IPS-18a (cell line): ENCODE measurements around the gene CDC25B.

Experiments
- H3K27ac ChIP-seq: one replicate; pipeline ENCODE4 v1.5.1; 2013; ENCODE audit warnings: low read length
- H3K27me3 ChIP-seq: one replicate; pipeline ENCODE4 v1.6.1; 2013; ENCODE audit warnings: mild to moderate bottlenecking, low read length; ENCODE audit not compliant: control insufficient read depth, insufficient read depth
- H3K36me3 ChIP-seq: one replicate; pipeline ENCODE4 v1.6.1; 2013; ENCODE audit warnings: low read depth, low read length; ENCODE audit not compliant: control insufficient read depth
- H3K4me1 ChIP-seq: one replicate; pipeline ENCODE4 v1.6.1; 2013; ENCODE audit warnings: low read depth, low read length; ENCODE audit not compliant: control insufficient read depth
- H3K4me3 ChIP-seq: one replicate; pipeline ENCODE4 v1.5.1; 2013; ENCODE audit warnings: low read length
- H3K9ac ChIP-seq: one replicate; pipeline ENCODE4 v1.6.1; 2013; ENCODE audit warnings: mild to moderate bottlenecking, low read length, moderate library complexity
- H3K9me3 ChIP-seq: one replicate; pipeline ENCODE4 v1.6.1; 2013; ENCODE audit warnings: low read depth, low read length; ENCODE audit not compliant: control insufficient read depth

Gene CDC25B

GRCh38 chr20:3814928-3815495, 18.9 kb downstream of the CDC25B start:
- no peaks in the 10 kb centered on the region for H3K27me3 ChIP-seq
- no peak overlapping the region for H3K4me3 ChIP-seq
- H3K27ac ChIP-seq: no peak overlapping the region
- no peak overlapping the region for H3K9ac ChIP-seq
- no peaks in the 10 kb centered on the region for H3K36me3 ChIP-seq
- no peaks in the 10 kb centered on the region for H3K9me3 ChIP-seq
- peaks cover 9% of the 10 kb centered on the region for H3K4me1 ChIP-seq

- Histone ChIP-seq H3K9me3 (no peaks in the 10 kb centered on the region), H3K9ac (no peak overlapping the region), H3K27ac (no peak overlapping the region), H3K36me3 (no peaks in the 10 kb centered on the region), H3K27me3 (no peaks in the 10 kb centered on the region), H3K4me1 (peaks cover 9% of the 10 kb centered on the region), H3K4me3 (no peak overlapping the region)
Observed at GRCh38 chr20:3815703-3816315, 19.7 kb downstream of the CDC25B start.

GRCh38 chr20:3818155-3819151, 22.3 kb downstream of the CDC25B start:
- peaks cover 9% of the 10 kb centered on the region for H3K4me1 ChIP-seq
- H3K27ac ChIP-seq: no peak overlapping the region
- no peaks in the 10 kb centered on the region for H3K9me3 ChIP-seq
- no peak overlapping the region for H3K4me3 ChIP-seq
- H3K27me3 ChIP-seq: no peaks in the 10 kb centered on the region
- no peak overlapping the region for H3K9ac ChIP-seq
- H3K36me3 ChIP-seq: no peaks in the 10 kb centered on the region

GRCh38 chr20:3819411-3820047, 23.4 kb downstream of the CDC25B start:
- Histone ChIP-seq H3K9ac (peak overlapping the region; percentile 90), H3K27ac (no peak overlapping the region), H3K27me3 (no peaks in the 10 kb centered on the region), H3K4me3 (peak overlapping the region; percentile 92), H3K36me3 (no peaks in the 10 kb centered on the region), H3K4me1 (peaks cover 9% of the 10 kb centered on the region), H3K9me3 (no peaks in the 10 kb centered on the region)

GRCh38 chr20:3820048-3820900, 24.2 kb downstream of the CDC25B start, which contains the start of gene AP5S1:
Gene AP5S1, plus strand, starts transcription at chr20:3820547. Its CDS starts 1,571 bp downstream, at chr20:3822118.
- Histone ChIP-seq H3K9ac (peak within 1 kb of the TSS; percentile 90), H3K9me3 (no peaks in the 10 kb centered on the region), H3K36me3 (no peaks in the 10 kb centered on the region), H3K27me3 (no peaks in the 10 kb centered on the region), H3K4me3 (peak within 1 kb of the TSS; percentile 92), H3K27ac (peak within 1 kb of the TSS; percentile 83), H3K4me1 (peaks cover 9% of the 10 kb centered on the region)

- Histone ChIP-seq H3K4me3 (peak overlapping the region; percentile 92), H3K27ac (peak overlapping the region; percentile 82), H3K4me1 (peaks cover 6% of the 10 kb centered on the region), H3K9ac (peak overlapping the region; percentile 90), H3K36me3 (no peaks in the 10 kb centered on the region), H3K27me3 (no peaks in the 10 kb centered on the region), H3K9me3 (no peaks in the 10 kb centered on the region)
Observed at GRCh38 chr20:3820901-3821727, 25.0 kb downstream of the CDC25B start.

- Histone ChIP-seq H3K9ac (no peak overlapping the region), H3K9me3 (no peaks in the 10 kb centered on the region), H3K27me3 (no peaks in the 10 kb centered on the region), H3K4me3 (no peak overlapping the region), H3K36me3 (no peaks in the 10 kb centered on the region), H3K27ac (no peak overlapping the region), H3K4me1 (peaks cover 3% of the 10 kb centered on the region)
Observed at GRCh38 chr20:3821996-3822395, 25.9 kb downstream of the CDC25B start.

- Histone ChIP-seq H3K27me3 (no peaks in the 10 kb centered on the region), H3K9ac (no peak overlapping the region), H3K4me1 (peaks cover 3% of the 10 kb centered on the region), H3K9me3 (no peaks in the 10 kb centered on the region), H3K4me3 (no peak overlapping the region), H3K36me3 (no peaks in the 10 kb centered on the region), H3K27ac (no peak overlapping the region)
Observed at GRCh38 chr20:3823881-3824280, 27.8 kb downstream of the CDC25B start.

- Histone ChIP-seq H3K36me3 (no peaks in the 10 kb centered on the region), H3K4me1 (no peaks in the 10 kb centered on the region), H3K9me3 (no peaks in the 10 kb centered on the region), H3K9ac (no peak overlapping the region), H3K27me3 (no peaks in the 10 kb centered on the region), H3K4me3 (no peak overlapping the region), H3K27ac (no peak overlapping the region)
Observed at GRCh38 chr20:3825526-3825925, 29.4 kb downstream of the CDC25B start.

GRCh38 chr20:3826420-3826819, 30.3 kb downstream of the CDC25B start:
- H3K27ac ChIP-seq: no peak overlapping the region
- H3K4me1 ChIP-seq: no peaks in the 10 kb centered on the region
- no peaks in the 10 kb centered on the region for H3K9me3 ChIP-seq
- no peaks in the 10 kb centered on the region for H3K27me3 ChIP-seq
- no peak overlapping the region for H3K4me3 ChIP-seq
- no peak overlapping the region for H3K9ac ChIP-seq
- no peaks in the 10 kb centered on the region for H3K36me3 ChIP-seq
